Subcutaneous abdominal adipose tissue (tissue), 5 donors: ENCODE measurements around the gene DISP2.

Experiments
- H3K27ac ChIP-seq: one replicate; pipeline ENCODE4 v1.7.0; 2013; ENCODE audit warnings: low read depth, mild to moderate bottlenecking, inconsistent platforms, low read length, moderate library complexity
- H3K27me3 ChIP-seq, 5 donors: one replicate each; pipeline ENCODE4 v1.7.0; 2013; ENCODE audit warnings: low read length in 5 of 5, inconsistent platforms in 1 of 5; ENCODE audit not compliant: control insufficient read depth in 5 of 5, insufficient read depth in 4 of 5
- H3K36me3 ChIP-seq, 5 donors: one replicate each; pipeline ENCODE4 v1.7.0; 2013; ENCODE audit warnings: low read length in 5 of 5; ENCODE audit not compliant: control insufficient read depth in 5 of 5, insufficient read depth in 5 of 5
- H3K4me1 ChIP-seq, 5 donors: one replicate each; pipeline ENCODE4 v1.7.0; 2013; ENCODE audit warnings: low read length in 5 of 5, mild to moderate bottlenecking in 3 of 5, moderate library complexity in 1 of 5; ENCODE audit not compliant: control insufficient read depth in 5 of 5, insufficient read depth in 5 of 5
- H3K4me3 ChIP-seq, 5 donors: one replicate each; pipeline ENCODE4 v1.7.0; 2013; ENCODE audit warnings: low read length in 5 of 5, low read depth in 1 of 5
- H3K9ac ChIP-seq, 5 donors: one replicate each; pipeline ENCODE4 v1.7.0; 2013; ENCODE audit warnings: low read length in 5 of 5, mild to moderate bottlenecking in 4 of 5, moderate library complexity in 3 of 5
- H3K9me3 ChIP-seq, 5 donors: one replicate each; pipeline ENCODE4 v1.7.0; 2013; ENCODE audit warnings: low read length in 5 of 5; ENCODE audit not compliant: control insufficient read depth in 5 of 5
- donor health status: healthy.
- donor health status: healthy.
- donor health status: healthy.
- donor health status: healthy.
- donor health status: healthy.

Gene DISP2

DNA sequence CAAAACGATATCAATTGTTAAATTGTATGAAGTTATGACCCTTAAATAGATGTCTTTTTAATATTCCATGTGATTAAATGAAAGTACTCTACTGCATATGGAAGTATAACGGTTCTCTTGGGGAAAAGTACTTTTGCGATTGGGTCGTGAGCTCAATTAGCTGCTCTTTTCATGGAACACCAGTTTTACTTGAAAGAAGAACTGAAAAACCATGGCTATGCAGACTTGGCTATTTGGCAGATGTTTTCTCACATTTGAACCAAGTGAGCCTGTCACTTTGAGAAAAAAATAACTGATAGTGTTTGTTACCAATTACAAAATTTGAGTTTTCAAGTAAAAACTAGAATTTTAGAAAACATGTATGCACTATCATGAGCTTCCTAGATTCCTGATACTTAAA, 40.4 kb upstream of the DISP2 start:
- H3K4me3 ChIP-seq = no peak overlapping the region

GRCh38 chr15:40320409-40320808, 37.6 kb upstream of the DISP2 start:
- Histone ChIP-seq H3K9ac (no peak overlapping the region), H3K9me3 (no peaks in the 10 kb centered on the region), H3K36me3 (no peaks in the 10 kb centered on the region), H3K4me3 (no peak overlapping the region), H3K27me3 (peaks cover 0 to 9% (median 1%) of the 10 kb centered on the region in 5 donors), H3K4me1 (peaks cover 0 to 23% (median 17%) of the 10 kb centered on the region in 5 donors), H3K27ac (no peak overlapping the region)

More for the DNA sequence above, 40.4 kb upstream of the DISP2 start:
- Histone ChIP-seq H3K9me3 (no peaks in the 10 kb centered on the region), H3K9ac (no peak overlapping the region), H3K36me3 (no peaks in the 10 kb centered on the region), H3K4me1 (peaks cover 0 to 7% (median 0%) of the 10 kb centered on the region in 5 donors), H3K27ac (no peak overlapping the region), H3K27me3 (peaks cover under 1 to 10% (median 6%) of the 10 kb centered on the region in 5 donors)

- H3K27me3 ChIP-seq = peaks cover 0 to 5% (median 0%) of the 10 kb centered on the region in 5 donors
- H3K4me3 ChIP-seq = no peak overlapping the region
- no peaks in the 10 kb centered on the region for H3K36me3 ChIP-seq
- H3K27ac ChIP-seq = no peak overlapping the region
- no peaks in the 10 kb centered on the region for H3K9me3 ChIP-seq
- no peak overlapping the region for H3K9ac ChIP-seq
- H3K4me1 ChIP-seq = peaks cover 0 to 29% (median 21%) of the 10 kb centered on the region in 5 donors
Measured at GRCh38 chr15:40320931-40321371, 37.1 kb upstream of the DISP2 start.

DNA sequence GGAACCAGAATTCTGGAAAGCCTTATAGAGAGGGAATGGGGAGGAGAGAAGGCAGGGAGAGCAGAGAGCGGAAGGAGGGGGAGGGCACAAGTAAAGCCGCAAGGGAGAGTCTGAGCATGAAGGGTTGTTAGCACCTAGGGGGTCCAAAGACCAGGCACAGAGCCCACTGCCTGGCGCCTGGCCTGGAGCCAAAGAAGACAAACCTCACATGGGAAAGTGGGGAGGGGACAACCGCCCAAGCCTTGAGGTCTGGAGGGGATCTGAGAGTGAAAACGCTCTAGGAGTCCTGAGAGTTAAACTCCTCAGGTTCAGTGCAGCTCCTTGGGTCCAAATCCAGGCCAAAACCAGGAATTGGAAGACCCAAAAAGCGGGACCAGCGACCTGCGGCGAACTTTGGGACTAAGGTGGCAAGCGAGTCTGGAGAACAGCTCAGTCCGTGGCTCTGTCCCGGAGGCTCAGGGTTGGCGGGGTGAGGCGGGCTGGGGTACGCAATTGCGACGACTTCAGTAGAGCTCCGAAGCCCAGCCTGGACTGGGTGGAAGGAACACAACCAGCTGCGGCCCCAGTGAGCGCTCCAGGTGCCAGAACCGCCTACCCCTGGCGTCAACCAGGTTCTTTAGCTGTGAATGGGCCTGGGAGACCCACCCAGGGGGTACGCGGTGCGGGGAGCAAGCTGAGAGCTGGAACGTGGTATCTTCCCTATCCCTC, 35.3 kb upstream of the DISP2 start:
- Histone ChIP-seq H3K9ac (peak overlapping the region in 2 of 5 donors; percentile 2 to 41), H3K27ac (no peak overlapping the region), H3K4me1 (peaks cover 0 to 34% (median 24%) of the 10 kb centered on the region in 5 donors), H3K36me3 (no peaks in the 10 kb centered on the region), H3K4me3 (peak overlapping the region in 4 of 5 donors; percentile 37 to 62 (median 50)), H3K27me3 (no peaks in the 10 kb centered on the region), H3K9me3 (no peaks in the 10 kb centered on the region)

- H3K27ac ChIP-seq = no peak within 1 kb of the TSS
- no peaks in the 10 kb centered on the region for H3K27me3 ChIP-seq
- H3K9me3 ChIP-seq = no peaks in the 10 kb centered on the region
- no peaks in the 10 kb centered on the region for H3K36me3 ChIP-seq
- peaks cover 0 to 37% (median 24%) of the 10 kb centered on the region in 5 donors for H3K4me1 ChIP-seq
- peak within 1 kb of the TSS in 4 of 5 donors; percentile 18 to 75 (median 64) for H3K9ac ChIP-seq
- peak within 1 kb of the TSS in 4 of 5 donors; percentile 59 to 80 (median 68) for H3K4me3 ChIP-seq
Measured at GRCh38 chr15:40323239-40323952, 34.6 kb upstream of the DISP2 start, which contains the start of gene INAFM2. INAFM2 (plus strand) TSS chr15:40323692; CDS start chr15:40324056, 364 bp downstream.

GRCh38 chr15:40323953-40324937, 33.8 kb upstream of the DISP2 start:
- Histone ChIP-seq H3K36me3 (no peaks in the 10 kb centered on the region), H3K9ac (peak overlapping the region; percentile 11 to 75 (median 57)), H3K4me3 (peak overlapping the region; percentile 46 to 80 (median 64)), H3K27me3 (no peaks in the 10 kb centered on the region), H3K4me1 (peaks cover 0 to 45% (median 24%) of the 10 kb centered on the region in 5 donors), H3K27ac (no peak overlapping the region), H3K9me3 (no peaks in the 10 kb centered on the region)

DNA sequence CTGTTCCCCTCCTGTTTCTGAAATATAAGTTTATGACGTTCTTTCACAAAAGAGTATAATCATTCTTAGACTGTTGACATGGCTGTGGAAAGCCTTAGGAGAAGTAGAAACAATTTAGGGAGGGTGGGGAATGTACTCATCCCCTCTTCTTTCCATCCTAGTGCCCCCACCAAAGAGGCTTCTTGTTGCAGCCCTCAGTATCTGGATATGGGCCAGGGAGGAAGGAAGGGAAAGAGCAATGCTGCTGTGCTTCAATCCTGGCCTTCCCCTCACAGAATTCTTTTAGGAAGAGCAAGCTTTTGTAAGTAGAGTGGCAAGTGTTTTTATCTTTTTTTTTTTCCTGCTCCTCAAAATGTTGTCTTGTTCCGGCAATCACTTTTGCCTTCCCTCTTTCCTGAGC, 32.8 kb upstream of the DISP2 start:
- Histone ChIP-seq H3K4me3 (peak overlapping the region; percentile 46 to 80 (median 64)), H3K27ac (no peak overlapping the region), H3K9ac (peak overlapping the region in 2 of 5 donors; percentile 39 to 41), H3K4me1 (peaks cover 0 to 48% (median 24%) of the 10 kb centered on the region in 5 donors), H3K27me3 (no peaks in the 10 kb centered on the region), H3K36me3 (no peaks in the 10 kb centered on the region), H3K9me3 (no peaks in the 10 kb centered on the region)

GRCh38 chr15:40325700-40326099, 32.3 kb upstream of the DISP2 start:
- Histone ChIP-seq H3K4me1 (peaks cover 0 to 53% (median 24%) of the 10 kb centered on the region in 5 donors), H3K36me3 (no peaks in the 10 kb centered on the region), H3K4me3 (peak overlapping the region in 2 of 5 donors; percentile 73 to 80), H3K9me3 (no peaks in the 10 kb centered on the region), H3K27me3 (no peaks in the 10 kb centered on the region), H3K9ac (no peak overlapping the region), H3K27ac (no peak overlapping the region)

- H3K9me3 ChIP-seq = no peaks in the 10 kb centered on the region
- no peaks in the 10 kb centered on the region for H3K27me3 ChIP-seq
- peaks cover 0 to 62% (median 24%) of the 10 kb centered on the region in 5 donors for H3K4me1 ChIP-seq
- no peak overlapping the region for H3K27ac ChIP-seq
- H3K9ac ChIP-seq = no peak overlapping the region
- no peaks in the 10 kb centered on the region for H3K36me3 ChIP-seq
- H3K4me3 ChIP-seq = no peak overlapping the region
Measured at GRCh38 chr15:40327457-40327856, 30.6 kb upstream of the DISP2 start.
